ENCODE results near the gene SPINT2.

GRCh38 chr19:38289955-38290354 lies 25.6 kb downstream of the SPINT2 start:
- no peak for TF ChIP-seq CTCF (IDR thresholded peaks at IDR 0.05; ENCODE audit: low read length)
- TF ChIP-seq EZH2 (IDR thresholded peaks at IDR 0.05; ENCODE audit: borderline replicate concordance, low read length): no peak

Measured in OCI-LY1 (cell line).